ENCODE data around the gene KITLG.
"Not testable (repeated sequence)": the region's sequence is repeated elsewhere in the genome, so short reads cannot be mapped to it uniquely, and the experiment has no call there.

The KITLG gene

GRCh38 chr12:88538697-88539096 is 41.6 kb downstream of the KITLG start:
- DNase-seq = no peak

DNA sequence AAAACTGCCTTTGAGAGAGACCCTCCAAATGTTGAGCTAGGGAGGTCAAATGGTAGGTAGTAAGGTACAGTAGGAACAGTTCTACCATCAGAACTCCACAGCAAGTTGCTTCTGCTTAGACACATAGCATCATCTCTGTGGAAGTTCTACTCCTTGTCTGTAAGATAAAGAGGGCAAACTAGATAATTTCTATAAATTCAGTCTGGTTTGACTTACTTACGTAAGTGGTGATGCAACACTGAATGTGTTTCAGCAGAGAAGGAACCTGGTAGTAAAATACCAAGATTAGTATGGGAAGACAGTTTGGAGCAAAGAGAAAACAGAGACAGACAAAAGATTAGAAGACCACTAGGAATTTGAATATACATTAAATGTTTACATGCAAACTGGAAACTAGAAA is 42.0 kb downstream of the KITLG start:
- no peak for DNase-seq

GRCh38 chr12:88530868-88531267 is 49.4 kb downstream of the KITLG start:
- DNase-seq = no peak

DNA sequence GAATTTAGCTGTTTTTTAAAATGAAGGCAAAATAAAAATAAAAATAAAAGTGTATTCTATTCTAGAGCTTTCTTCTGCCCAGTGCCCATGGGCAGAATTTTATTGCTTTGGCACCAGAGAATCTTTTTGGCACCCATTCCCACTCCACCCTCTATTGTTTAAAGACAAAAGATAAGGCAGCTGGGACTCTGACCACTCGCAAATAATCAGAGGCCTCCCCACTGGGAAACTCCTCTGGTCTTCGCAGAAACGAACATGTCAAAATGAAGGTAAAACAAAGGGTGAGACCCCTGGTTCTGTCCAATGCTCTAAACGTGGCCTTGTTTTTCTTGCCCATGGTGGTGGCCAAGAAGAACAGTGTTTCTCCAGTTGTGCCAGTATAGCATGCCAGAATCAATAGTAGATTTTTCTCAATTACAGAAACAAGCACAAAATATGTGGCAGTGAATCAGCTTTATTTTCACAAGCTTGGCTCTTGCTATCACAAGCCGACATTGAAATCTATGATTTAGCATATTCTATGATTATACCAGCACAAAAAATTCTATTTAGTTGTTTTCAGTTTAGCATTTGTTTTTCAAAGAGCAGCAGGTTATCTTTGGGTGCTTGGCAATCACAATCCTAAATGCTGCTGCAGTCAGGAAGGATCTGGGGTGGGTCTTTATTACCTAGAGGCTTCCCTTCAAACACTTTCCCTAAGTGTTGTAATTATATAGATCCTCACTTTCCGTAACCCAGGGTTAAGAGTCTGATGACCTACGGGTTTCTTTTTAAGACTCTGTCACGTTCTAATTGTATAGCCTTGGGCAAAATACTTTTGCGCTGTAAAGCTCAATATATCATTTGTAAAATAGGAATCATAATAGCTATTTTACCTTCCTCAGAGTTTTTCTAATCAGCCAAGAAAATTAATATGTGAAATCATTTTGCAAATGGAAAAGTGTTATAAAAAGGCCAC is 50.5 kb downstream of the KITLG start:
- DNase-seq = no peak

- no peak for DNase-seq
Measured at GRCh38 chr12:88522961-88523360, 57.3 kb downstream of the KITLG start.

- DNase-seq = no peak
Measured at GRCh38 chr12:88520436-88520820, 59.8 kb downstream of the KITLG start.

DNA sequence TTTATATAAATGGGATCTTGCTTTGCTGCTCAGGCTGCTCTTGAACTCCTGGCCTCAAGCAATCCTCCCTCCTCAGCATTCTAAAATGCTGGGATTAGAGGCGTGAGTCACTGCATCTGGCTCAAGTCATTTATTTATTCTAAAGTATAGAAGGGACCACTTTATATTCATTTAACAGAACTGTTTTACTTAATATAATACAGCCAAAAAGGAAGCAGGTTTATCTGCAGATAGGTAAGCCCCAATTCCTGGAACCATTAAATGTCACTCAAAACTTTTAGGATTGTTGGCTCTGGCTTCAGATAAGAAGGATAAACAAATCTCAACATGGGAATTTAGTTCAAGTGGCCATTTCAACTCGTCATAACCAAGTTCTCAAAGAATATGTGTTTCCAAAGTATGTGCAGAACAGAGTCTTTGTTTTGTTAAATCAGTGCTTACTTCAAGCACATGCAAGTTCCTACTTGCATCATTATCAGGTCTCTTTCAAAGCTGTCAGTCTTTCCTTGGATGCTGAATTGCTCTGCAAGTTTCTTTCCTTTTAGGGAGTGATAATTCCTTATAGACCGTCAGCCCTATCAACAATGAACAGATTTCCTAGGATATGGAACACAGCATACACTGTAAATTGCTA is 60.4 kb downstream of the KITLG start:
- DNase-seq = no peak

DNA sequence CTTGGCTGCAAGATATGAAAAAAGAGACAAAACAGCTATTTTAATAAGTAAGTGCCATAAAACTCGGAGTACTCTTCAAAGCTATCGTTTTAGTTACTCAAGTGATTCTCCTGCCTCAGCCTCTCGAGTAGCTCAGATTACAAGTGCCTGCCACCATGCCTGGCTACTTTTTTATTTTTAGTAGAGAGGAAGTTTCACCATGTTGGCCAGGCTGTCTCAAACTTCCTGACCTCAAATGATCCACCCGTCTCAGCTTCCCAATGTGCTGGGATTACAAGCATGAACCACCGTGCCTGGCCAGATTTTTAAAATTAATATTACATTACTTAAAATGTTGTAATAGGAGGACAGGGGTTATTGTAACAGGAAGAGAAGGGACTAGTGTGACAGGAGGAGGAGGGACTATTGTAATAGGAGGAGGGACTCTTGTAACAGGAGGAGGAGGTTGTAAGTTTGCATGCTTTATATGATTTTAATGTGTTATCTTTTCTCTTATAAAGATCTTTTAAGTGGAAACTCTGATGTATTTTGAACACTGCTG is 61.3 kb downstream of the KITLG start:
- no peak for DNase-seq

DNA sequence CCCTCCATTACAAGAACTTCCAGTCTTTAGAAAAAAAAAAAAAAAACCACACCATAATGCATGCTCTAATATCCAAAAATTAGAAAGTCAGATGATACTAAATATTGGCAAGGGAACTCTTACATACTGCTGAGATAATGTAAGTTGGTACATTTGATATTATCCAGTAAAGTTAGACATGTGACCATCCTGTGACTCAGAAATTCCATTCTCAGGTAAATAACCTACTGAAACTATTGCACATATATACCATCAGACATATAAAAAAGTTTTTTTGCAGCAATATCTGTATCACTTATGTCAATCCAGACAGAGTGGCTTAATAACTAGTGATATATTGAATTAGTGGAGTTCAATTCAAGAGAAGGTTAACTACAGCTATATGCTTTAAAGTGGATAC is 63.5 kb downstream of the KITLG start:
- DNase-seq = no peak

DNA sequence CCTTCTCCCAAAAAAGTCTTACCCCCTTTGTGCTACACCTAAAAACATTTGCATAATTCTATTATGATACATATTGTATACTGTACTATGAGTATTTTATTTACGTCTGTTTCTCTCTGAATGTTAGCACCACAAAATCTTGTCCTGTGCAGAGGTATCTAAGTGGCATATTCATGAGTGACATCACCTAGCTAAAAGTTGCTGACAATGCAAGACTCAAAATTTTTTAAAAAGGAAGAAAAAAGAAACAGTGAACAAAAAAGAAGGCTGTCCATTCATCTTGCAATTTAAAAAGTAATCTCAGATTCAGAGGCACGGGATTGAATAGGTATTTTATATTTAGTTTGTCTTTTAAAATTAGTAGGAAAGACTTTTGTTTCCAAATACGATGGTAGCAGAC is 69.4 kb downstream of the KITLG start:
- DNase-seq = no peak

DNA sequence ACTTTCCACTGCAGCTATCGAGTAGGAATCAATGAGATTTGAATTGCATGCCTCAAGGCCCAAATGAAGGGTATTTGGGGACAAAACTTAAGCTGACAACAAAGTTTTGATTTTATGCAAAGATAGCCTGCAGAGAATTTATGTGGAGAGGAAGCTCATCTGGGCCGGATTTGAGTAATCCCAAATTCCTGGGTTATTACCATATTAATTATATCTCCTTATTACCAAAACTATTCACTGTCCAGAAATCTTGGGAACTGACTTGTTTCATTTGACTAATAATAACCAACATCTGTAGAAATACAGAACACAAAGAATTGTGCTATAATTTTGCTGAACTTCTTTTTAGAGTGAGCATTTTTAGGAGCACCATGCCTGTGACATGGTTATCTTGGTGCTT is 70.4 kb downstream of the KITLG start:
- DNase-seq = no peak

DNA sequence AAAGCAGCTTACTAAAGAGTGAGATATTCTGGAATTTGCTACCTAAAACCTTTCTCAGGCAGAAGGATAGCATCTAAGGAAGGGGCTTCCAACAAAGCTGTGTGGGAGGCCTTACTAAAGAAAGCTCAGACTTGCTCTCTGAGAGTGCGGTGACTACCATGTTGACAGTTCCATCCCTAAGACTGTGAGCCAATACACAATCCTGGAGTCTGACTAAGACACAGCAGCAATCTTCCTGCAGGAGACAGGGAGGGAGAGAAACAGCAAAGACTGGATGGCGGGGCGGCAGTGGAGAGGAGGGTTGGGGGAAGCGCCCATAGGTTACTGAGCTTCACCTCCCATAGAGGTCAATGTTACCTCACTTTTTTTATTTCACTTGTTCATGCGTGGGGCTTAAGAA is 70.9 kb downstream of the KITLG start:
- no peak for DNase-seq

DNA sequence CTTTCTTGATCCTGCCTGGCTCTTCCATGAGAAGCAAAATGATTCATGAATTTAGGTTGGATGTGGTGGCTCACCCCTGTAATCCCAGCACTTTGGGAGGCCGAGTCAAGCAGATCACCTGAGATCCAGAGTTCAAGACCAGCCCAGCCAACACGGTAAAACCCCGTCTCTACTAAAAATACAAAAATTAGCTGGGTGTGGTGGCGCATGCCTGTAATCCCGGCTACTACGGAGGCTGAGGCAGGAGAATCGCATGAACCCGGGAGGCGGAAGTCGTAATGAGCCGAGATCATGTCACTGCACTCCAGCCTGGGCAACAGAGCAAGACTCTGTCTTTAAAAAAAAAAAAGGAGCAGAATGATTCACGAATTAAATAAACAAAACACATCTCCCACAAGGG is 72.4 kb downstream of the KITLG start:
- DNase-seq = not testable (repeated sequence)

- no peak for DNase-seq
Measured at GRCh38 chr12:88507270-88507669, 73.0 kb downstream of the KITLG start.

GRCh38 chr12:88505696-88506095 is 74.6 kb downstream of the KITLG start:
- no peak for DNase-seq

DNA sequence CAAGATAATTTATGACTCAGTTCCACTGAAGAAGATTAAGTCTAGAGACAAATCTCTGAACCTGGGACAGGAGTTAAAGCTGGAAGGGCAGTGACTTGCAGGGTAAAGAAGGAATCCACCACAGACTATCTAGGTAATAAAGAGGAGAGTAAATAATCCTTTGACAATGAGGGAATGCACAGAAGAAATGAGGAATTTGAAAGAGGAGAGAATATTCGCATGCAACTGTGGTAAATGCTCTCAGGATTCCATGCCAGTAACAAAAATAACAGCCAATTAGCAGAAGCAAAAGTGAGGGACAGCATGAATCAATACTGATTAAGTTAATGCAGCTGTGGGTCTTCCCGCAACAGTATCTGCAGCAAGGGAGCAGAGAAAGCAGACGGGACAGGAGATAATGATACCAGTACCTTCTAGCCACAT is 77.0 kb downstream of the KITLG start:
- no peak for DNase-seq

DNA sequence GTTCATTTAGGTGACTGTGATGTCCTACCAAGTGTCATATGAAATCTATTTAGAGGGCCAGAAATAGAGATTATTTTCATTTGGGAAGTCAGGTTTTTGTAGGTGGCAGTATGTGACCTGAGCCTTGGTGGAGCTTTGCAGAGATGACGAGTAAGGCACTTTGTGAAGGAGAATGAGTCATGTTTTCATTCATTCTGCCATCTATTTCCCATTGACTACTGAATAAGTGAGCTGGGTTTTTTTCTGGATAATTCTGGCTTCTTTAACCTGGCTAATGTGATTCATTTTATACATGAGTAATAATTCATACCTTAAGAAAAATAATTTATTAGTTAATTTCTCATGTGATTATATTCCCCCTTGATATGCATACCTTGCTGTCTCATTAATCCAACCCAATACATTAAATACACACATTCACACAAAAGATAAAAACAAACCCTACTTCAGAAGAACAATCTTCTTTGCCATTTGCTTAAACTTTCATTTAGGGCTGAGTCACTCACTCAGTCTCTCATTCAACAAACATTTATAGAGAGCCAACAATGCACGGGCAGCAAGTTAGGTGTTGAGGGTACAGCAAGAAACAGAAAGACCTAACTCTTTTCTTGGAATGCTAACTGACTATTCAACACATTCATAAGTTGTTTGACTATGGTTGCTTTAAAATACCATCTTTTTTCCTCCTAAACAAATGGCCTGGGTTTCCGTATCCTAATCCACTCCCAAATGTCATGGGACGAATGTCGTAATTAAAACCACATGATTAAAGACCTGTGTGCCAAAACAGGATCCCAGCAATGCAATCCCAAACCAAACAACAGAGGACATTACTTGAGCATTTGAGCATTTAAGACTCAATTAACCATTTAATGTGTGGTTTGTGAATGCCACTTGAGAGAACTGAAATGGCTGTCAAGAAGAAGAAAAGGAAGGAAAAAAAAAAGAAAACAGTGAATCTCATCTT is 78.0 kb downstream of the KITLG start:
- no peak for DNase-seq

DNA sequence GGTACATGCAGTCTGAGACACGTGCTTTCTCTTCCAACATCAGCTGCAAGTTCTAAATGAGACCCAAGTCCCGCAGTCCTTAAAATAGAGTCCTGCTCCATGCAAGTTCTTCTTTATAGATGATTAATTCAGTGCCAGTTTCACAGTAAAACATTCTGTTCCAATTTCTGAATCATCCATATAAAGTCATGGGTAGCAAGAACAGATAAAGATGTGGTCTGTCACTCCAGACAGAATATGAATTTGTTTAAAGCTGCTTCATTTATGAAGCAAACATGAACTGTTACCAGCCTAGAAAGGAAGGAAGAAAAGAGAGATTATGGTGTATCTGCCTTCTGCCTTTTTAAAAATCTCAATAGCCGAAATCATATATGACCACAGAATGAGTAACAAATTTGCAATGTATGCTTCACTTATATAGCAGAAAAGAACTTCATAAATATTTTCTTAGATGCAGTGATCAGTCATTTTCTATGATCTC is 83.3 kb downstream of the KITLG start:
- DNase-seq = no peak

DNA sequence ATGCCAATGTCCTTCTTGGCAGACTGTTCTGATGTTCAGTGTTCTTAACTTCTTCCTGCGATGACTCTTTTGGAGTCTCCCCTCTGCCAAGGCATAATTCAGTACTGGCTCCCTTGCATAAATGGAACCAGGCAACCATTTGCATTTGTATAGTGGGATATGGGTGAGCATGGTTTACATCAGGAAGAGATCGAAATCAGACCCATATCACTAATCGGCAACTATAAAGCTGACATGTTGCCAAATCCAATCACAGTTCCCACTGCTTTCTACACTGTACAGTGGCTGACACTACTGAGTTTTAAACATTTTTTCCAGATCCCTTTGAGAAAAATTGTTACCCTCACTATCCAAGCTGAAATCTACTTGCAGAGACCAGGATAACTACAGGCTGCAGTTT is 83.8 kb downstream of the KITLG start:
- DNase-seq = no peak

DNA sequence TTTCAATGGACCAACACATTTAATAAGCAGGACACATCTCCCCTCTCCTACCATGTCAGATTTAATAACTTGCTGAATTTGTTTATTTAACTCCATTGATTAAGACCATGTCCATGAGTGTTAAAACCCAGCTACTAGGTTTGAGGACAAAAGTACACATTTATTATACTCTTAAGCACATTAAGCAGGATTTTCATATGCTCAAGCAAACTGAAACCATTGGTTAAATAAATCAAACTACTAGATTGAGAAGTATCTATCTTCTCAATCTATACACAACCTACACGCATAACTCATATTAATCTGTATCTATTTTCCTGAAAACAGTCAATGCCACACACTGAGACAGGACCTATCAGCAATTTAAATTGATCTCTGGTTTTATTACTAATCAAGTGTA is 85.2 kb downstream of the KITLG start:
- no peak for DNase-seq

DNA sequence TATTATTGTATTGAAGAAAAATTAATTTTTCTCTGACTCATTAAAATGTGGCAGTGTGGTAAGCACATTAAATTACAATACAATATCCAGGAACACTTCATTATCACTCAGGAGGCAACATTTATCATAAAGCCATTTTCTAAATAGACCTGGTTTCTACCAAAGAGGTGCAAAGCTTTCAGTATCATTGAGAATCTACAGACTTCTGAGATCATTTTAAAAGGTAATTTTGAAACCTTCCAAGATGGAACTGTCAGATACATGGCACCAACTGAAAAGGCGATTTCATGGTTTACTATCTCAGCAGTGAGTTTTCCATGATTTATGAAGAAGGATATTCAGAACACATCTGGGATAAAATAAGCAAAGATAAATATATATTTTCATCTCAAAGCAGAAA is 85.8 kb downstream of the KITLG start:
- no peak for DNase-seq

DNA sequence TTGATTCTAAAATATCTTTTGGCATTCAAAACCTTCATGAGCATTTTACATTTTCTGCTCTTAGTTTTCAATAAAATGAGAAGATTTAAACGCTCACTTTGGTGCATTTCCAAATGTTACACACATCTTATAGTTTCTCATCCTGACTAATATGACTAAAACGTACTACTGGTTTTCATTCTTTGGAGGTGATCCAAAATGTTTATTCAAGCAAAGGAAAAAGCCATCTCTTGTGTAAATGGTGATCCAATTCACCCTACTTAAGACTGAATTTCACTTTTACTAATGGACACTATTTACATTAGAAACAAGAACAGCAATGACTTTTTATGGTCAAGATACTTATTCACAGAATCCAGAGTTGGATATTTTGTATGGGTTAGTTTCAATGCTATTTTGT is 86.6 kb downstream of the KITLG start:
- no peak for DNase-seq

DNA sequence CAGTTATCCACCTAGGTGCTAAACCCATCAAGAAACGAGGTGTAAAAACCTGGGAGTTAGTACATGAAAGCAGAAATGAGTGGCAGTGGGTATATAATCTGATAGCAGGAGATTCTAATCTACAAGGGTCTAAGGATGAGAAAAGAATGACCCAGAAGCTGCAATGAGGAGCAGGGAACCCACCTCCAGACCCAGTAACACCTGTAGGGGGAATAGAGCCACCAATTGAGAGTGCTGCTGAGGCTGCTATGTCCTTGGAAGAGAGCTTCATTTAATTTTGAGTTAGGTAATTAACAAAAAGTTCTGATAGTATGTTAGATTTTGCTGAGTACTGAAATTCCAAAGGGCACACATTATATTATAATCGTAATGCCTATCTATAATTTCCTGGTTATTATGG is 89.8 kb downstream of the KITLG start:
- DNase-seq = no peak
